GM10266 (cell line): ENCODE measurements around the gene MPC1.
"Not testable (repeated sequence)": the region's sequence is repeated elsewhere in the genome, so short reads cannot be mapped to it uniquely, and the experiment has no call there.

Experiments
- DNase-seq: peaks from one replicate; pipeline ENCODE4 v3.0.0; 2012; ENCODE audit errors: extremely low spot score
- TF ChIP-seq, protein P1 (sequence below): IDR thresholded peaks from 2 replicates; pipeline ENCODE4 v1.5.1; 2012; ENCODE audit warnings: mild to moderate bottlenecking, low read depth; ENCODE audit not compliant: control insufficient read depth, insufficient read depth; ENCODE audit errors: missing control alignments

The MPC1 gene

DNA sequence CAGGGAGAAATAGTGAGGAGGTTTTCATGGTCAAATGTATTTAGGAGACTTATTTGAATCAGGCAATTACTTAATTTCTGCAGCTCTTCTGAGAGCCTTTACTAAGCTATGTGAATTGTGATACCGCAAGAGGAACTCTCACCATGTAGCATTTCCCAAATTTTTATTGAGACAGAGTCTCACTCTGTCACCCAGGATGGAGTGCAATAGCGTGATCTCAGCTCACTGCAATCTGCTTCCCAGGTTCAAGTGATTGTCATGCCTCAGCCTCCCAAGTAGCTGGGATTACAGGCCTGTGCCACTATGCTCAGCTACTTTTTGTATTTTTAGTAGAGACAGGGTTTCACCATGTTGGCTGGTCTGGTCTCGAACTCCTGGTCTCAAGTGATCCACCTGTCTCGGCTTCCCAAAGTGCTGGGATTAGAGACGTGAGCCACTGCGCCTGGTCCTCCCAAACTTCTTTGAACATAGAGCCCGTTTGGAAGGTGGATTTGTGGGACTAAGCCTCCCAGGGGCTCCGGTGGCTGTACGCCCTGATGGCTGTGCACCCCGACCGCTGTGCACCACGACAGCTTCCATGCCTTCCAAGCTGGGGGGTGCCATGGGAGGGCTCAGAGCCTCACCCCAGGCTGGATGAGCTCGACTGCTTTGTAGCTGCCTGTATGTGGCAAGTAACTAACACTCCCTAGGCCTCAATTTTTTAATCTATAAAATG lies 5.7 kb upstream of the MPC1 start:
- TF ChIP-seq, protein P1, sequence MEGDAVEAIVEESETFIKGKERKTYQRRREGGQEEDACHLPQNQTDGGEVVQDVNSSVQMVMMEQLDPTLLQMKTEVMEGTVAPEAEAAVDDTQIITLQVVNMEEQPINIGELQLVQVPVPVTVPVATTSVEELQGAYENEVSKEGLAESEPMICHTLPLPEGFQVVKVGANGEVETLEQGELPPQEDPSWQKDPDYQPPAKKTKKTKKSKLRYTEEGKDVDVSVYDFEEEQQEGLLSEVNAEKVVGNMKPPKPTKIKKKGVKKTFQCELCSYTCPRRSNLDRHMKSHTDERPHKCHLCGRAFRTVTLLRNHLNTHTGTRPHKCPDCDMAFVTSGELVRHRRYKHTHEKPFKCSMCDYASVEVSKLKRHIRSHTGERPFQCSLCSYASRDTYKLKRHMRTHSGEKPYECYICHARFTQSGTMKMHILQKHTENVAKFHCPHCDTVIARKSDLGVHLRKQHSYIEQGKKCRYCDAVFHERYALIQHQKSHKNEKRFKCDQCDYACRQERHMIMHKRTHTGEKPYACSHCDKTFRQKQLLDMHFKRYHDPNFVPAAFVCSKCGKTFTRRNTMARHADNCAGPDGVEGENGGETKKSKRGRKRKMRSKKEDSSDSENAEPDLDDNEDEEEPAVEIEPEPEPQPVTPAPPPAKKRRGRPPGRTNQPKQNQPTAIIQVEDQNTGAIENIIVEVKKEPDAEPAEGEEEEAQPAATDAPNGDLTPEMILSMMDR: no peak
- DNase-seq: peak; percentile 5

DNA sequence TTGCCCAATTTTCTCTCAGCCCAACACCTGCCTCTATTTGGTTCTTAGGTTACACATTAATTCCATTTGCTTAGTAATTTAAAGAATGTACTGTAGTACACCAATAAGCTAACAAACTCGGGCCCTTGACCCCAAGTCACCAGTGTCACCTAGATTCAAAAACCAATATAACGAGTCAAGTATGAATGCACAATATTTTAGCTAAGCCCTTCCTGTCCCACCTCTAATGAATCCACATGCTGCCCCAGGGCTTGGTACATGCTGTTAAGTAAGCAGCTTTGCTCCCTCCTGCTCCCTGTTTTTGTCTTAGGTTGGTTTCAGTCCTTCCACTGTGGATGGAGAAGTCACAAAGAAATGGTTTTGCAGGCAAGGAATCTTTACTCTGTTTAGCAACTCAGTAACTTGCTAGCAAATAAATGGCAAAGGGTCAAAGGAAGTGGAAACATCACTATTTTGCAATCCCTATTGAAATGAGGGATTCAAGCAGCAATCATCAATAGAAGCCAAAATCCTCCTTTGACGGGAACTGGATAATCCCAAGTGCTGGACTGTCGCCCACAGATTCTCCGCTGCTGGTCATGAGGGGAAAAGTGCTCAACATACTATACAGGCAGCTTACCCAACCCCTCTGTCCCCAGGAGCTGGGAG lies 5.0 kb upstream of the MPC1 start:
- TF ChIP-seq, protein P1: no peak
- no peak for DNase-seq

DNA sequence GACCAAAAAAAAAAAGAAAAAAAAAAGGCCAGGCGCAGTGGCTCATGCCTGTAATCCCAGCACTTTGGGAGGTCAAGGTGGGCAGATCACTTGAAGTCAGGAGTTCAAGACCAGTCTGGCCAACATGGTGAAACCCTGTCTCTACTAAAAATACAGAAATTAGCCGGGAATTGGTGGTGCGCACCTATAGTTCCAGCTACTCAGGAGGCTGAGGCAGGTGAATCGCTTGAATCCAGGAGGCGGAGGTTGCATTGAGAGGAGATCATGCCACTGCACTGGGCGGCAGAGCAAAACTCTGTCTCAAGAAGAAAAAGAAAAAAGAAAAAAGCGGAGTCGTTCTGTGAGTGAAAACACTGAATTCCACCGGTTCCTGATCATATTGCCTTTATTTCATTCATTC lies 4.4 kb upstream of the MPC1 start:
- DNase-seq: not testable (repeated sequence)

DNA sequence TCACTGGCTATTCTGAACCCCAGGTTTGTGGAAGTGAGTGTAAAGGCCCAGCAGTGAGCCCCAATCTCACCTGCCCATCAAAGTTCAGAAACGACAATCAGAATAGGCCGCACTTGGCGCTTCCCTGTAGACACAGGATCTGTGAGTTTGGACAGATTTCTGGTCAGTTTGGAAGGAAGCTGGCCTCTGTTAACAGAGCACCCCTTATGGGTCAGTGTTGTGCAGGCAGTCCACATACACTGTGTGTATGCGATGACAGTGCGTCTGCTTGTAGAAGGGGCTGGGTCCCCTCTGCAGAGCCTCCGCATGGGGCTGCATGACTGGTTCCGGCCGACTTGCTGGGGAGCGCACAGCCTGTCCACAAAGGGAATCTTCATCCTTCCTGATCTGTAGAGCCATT lies 3.4 kb upstream of the MPC1 start:
- TF ChIP-seq, protein P1: no peak
- no peak for DNase-seq

DNA sequence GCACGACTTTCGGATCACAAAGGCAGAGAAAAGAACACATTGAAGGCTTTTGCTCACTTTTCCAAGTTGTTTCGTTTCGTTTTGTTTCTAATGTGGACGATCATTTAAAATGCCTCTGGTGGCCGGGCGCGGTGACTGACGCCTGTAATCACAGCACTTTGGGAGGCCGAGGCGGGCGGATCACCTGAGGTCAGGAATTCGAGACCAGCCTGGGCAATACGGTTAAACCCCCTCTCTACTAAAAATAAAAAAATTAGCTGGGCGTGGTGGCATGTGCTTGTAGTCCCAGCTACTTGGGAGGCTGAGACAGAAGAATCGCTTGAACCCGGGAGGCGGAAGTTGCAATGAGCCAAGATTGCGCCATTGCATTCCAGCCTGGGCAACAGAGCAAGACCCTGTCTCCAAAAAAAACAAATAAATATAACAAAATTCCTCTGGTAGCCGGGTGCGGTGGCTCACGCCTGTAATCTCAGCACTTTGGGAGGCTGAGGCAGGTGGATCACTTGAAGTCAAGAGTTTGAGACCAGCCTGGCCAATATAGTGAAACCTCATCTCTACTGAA lies 1.1 kb upstream of the MPC1 start:
- DNase-seq: not testable (repeated sequence)
- TF ChIP-seq, protein P1: peak; percentile 11

DNA sequence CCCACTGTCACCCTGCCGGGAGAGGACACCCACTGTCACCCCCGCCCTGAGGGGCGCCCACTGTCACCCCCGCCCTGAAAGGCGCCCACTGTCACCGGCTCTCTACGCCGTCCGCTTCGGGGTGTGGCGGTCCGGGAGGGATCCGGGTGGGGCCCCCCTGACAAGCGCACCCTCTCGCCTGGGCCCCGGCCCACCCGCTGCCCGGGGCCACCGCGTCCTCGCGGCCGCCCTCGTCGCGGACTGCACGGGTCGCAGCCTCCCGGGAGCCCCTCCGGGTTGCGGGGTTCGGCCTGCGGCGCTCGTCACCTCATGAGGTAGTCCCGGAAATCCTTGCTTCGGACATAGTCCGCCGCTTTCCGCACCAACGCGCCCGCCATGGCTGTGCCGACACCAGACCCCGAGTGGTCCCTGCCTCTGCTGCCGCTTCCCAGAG lies 224 bp downstream of the MPC1 start:
- no peak for DNase-seq
- TF ChIP-seq, protein P1: no peak

DNA sequence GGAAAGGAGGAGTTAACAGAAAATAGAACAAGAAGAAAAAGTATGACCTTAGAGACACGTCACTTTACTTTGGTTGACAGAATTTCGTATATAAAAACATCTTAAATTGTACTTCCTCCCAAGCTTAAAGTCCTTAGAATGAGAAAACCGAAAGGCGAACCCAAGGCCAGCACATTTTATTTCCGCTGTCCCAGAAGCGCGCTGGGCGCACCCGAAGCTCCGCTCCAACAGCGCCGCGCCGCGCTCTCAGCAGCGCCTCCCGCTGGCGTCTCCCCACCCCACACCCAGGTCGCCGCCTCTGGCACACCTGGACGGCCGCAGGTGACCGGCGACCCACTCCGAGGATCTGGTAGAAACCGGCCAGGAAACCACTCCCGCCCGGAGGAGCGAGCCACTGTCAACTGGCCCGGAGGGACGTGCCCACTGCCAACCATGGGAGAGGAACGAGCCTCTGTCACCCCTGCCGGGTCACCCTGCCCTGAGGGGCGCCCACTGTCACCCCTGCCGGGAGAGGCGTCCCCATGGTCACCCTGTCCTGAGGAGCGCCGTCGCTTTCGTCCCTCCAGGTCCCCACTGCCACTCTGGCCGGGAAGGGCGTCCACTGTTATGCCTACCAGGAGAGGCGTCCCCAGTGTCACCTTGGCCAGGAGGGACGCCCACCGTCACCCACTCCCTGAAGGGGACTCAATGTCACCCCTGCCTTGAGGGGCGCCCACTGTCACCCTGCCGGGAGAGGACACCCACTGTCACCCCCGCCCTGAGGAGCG lies 824 bp downstream of the MPC1 start:
- peak; percentile 80 for DNase-seq
- TF ChIP-seq, protein P1: peak; percentile 97
